Glomerular visceral epithelial cell (primary cell): ENCODE data around the gene GAR1.
"Not testable (repeated sequence)": the region's sequence is repeated elsewhere in the genome, so short reads cannot be mapped to it uniquely, and the experiment has no call there.

Experiments
- DNase-seq: peaks from one replicate; pipeline ENCODE4 v3.0.0-alpha.2; 2016; ENCODE audit errors: extremely low spot score

The GAR1 gene

DNA sequence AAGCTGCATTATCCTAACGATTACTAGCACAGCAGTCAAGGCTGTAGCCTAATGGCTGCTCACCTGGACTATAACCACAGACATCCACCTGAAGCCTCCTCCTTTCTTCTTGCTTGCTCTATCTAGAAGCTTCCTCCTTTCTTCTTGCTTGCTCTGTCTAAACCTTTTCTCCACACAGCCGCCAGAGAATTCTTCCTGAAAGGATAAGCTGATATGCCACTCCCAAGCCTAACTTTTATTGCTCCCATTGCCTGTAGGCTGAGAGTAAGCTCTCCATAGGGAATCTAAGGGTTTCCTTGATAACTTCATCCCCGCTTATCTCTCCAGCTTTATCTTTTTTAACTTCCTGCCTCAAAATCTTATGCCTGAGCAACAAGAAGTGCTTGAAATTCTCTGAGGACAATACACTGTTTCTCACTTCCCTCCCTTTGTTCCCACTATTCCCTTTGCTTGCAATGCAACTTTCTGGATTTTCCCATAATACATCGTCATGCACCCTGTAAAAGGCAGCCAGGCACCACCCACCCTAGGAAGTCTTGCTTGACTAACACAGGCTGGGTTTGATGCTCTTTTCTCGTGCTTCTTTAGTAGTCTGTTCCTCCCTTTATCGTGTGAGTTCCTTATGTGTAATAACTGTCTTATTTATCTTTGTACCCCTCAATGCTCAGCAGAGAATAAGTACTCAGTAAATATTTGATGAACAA is 31.0 kb downstream of the GAR1 start:
- no peak for DNase-seq

DNA sequence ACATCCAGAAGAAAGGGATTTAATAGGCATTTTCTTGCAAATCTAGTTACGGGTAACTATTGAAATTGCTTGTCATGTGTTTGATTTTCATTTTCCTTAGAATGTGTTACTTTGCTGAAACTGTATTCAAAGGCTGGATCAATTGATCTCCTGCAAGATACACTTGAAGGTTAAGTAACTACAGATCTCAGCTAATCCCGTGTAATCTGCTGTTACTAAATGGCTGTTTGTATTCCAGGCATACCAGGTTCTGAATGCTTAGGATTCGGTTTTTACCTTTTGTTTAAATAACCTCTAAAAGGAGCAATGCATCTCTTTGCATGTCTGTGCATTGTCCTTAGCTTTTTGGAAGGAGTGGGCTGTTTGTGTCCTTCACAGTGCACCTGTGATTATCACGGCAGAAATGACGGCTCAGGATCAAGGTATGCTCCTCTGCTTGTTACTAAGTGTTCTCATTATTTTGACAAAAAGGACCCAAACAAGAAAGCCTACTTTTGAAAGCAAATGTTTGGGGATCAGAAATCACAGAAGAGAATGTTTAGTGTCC is 32.4 kb downstream of the GAR1 start, which contains the start of gene LRIT3:
TSS of gene LRIT3 (plus strand) at position 212 of the 547 bp plus-strand sequence. CDS start at position 307, 95 bp downstream.
- DNase-seq = no peak

DNA sequence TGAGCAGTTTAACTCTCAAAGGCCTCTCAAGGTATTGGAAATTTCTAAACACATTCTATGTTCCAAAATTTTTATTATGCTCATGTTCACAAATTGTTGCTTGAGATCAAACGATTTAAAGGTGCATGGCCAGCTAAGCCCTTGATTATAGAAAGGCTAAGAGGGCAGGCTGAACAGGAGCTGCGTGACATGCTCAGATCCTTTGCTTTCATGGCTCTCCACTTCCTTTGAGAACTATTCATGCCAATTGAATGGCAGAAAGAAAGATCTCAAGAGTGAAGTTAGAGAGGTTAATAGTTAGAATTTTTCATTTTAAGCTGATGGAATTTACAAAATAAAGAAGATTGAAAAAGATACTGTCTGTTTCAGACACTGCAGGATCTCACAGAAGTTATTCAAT is 32.9 kb downstream of the GAR1 start:
- no peak for DNase-seq

DNA sequence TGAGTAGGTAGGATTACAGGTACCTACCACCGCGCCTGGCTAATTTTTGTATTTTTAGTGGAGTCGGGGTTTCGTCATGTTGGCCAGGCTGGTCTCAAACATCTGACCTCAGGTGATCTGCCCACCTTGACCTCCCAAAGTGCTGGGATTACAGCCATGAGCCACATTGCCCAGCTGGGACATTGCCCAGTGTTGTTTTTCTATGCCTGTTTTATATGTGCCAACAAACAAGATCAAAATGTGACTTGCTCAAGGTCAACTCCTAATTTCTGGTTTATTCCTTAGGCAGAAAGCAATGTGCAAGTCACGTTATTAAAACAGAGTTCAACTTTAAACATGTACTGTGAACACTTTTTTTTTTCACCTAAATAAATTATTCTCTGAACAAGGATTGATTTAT is 35.0 kb downstream of the GAR1 start:
- DNase-seq = no peak

DNA sequence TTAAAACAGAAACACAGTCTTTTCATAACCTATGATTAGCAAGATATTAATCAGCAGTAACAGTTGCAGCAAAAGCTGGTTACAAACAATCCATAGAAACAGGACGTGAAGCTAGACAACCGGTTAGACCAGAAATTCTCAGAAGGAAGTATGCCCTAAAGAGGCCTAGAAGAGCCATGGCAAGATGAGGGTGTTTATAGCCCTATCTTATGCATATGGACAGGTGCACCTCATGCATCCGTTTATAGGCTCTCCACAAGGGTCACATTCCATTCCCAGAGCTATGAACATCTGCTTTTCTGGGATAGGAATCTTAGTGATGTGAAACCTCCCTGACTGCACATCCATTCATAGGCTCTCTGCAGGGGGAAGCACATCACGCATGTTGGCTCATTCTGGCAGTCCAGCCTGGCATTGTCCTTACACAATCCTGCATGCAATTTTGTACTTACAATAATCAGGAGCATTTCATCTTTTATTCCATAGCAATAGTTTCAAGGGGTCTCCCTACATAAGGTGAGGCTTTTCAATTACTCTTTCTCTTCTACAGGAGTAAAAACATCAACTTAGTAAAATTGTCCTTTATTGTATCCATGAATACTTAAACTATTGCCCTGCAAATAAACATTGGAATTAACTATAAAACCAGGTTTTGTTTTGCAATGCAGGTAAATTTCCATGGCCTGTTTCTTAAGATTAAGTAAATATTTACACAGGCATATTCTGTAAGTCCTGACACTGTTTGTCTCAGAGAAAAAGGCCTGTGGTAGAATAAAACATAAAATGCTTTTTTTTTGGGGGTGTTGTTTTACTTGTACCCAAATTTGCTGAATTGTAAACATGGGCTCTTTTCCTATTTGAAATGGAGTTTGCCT is 44.1 kb downstream of the GAR1 start:
- not testable (repeated sequence) for DNase-seq

DNA sequence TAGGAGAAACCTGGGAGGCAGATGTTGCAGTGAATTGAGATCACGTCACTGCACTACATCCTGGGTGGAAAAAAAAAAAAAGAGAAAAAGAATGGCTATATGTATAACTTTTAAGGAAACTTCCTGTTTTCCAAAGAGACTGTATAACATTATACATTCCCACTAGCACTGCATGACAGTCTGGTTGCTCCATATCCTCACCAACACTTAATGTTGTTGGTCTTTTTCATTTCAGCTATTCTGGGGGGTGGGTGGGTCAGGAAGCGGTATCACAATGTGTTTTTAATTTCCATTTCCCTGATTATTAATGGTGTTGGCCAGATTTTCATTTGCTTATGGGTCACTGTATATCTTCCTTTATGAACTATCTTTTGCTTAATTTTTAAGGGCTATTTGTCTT is 45.7 kb downstream of the GAR1 start:
- DNase-seq = no peak

DNA sequence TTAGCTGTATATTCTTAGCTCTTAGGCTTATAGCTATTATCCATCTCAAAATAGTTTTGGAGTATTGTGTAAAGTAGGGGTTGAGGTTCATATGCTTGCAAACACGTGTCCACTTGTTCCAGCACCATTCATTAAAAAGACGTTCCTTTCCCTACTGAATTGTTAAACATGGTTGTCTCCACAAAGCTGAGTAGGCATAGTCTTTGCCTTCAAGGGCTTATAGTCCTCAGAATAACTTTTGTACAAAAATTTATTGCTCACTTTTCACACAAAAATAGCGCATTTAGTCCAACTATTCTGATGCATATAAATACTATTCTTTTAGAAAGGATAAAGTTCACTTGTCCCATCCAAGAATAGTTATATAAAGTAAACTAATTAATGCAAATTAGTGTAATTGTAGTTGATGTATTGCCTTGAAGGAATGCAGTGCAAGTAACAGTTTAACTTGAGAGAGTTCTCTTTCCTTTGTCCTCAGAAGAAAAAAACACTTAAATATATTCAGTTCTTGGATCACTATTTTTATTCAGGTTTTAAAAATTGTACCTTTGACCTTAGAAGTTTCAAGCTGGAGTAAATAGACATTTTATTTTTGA is 46.5 kb downstream of the GAR1 start:
- no peak for DNase-seq

DNA sequence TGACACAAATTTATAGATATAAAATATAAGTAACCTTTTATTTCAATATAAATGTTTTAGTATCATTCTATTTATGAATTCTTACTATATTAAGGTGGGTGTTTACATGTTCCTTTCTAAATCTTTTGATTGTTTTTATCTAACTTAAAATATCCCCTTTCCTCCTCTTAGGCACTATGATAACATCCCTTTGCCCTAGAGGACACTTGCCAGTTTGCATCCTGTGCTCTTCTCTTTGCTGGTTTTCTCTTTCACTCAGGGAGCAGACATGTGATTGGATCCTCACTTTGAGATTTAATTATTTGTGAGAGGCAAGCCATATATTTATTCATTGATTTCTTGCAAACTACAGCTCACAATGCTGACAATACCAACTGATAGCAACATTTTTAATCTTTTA is 48.6 kb downstream of the GAR1 start:
- no peak for DNase-seq

DNA sequence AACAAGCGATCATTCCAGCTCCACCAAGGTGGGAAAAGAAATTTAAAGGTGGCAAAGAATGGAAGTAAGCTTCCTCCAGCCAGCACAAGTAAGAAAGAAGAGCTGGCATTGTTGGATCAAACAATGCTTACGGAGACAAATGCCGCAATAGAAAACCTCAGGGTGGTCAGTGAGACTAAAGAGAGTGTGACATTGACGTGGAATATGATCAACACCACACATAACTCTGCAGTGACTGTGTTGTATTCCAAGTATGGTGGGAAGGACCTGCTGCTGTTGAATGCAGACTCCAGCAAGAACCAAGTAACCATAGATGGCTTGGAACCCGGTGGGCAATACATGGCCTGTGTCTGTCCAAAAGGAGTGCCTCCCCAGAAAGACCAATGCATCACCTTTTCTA is 54.5 kb downstream of the GAR1 start:
- DNase-seq = no peak

DNA sequence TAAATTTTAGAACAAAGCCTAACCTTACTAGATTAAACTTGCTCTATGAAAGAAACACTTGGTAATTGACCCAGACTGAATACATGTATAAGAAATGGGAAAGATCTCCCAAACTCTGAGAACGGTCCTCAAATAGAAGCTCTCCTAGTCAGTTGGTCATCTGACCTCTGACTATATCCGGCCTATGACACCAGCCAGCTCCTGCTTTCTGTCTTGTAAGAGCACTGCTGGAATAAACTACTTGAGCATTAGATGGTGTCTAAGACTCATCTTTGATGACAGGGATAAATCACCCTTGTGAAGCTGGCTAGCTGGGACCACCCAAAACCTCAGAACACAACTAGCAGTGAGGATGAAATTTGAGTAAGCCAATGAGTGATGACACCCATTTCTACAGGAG is 56.5 kb downstream of the GAR1 start:
- DNase-seq = no peak

DNA sequence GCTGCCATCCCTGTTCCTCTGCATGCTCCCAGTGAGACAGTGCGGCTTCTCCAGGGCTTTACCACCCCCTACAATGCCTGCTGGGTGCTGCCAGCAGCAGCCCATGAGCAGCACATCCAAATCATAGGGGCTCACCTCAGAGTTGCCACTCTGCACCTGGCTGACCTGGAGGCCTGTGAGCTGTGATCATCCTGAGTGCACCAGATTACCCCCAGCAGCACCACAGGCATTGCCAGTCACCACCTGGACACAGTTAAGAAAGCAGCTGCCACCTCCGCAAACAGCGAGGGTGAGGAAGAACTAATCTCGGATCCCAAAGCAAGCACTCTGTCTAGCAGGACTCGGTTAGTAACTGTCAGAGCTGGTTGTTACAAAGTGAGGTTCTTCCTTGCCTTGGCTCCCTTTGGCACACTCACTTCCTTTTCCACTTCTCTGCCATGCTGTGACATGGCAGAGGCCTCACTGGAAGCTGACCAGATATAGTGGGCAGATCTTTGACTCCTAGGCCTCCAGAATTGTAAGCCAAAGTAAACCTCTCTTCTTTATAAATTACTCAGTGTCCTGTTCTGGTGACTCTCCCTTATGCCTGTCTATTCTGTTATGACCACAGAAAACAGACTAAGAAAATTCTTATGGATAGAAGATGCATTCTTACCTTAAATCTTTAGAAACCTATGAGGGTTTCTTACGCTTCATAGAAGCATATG is 57.5 kb downstream of the GAR1 start:
- DNase-seq = no peak

DNA sequence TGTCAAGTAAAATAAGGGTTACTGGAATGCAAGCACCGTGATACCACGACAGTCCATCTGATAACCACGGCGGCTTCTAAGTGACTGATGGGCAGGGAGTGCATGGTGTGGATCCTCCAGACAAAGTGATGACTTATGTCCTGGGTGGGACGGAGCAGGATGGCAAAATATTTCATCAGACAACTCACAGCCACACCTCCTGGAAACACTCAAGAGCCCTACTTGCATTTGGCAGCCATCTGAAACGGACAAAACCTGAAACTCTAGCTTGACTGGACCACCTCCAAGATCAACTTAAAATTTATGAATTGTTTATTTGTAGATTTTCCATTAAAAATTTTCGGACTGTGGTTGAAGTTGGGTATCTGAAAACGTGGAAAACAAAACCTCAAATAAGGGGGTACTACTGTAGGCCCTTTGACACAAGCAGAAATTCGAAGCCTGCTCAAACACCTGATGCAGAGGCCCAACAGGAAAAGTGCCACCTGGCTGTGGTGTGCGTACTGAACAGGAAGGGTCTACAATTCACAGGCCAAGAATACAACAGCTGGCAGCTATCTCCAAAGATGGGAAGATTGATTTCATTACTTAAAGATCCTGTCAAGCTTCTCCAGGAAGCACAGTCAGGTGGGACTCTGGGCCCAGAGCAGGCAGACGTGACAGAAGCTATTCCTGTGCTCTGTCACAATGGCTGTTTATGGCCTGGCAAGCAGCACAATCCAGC is 58.4 kb downstream of the GAR1 start:
- no peak for DNase-seq
